LNCAP (cell line): ENCODE results near the gene TXNRD3.

Experiments
- TF ChIP-seq, protein P1 (sequence below): fragments of 450-650 bp; IDR thresholded peaks from 2 replicates; pipeline ENCODE4 v1.5.1; 2017; ENCODE audit warnings: mild to moderate bottlenecking

The TXNRD3 gene

DNA sequence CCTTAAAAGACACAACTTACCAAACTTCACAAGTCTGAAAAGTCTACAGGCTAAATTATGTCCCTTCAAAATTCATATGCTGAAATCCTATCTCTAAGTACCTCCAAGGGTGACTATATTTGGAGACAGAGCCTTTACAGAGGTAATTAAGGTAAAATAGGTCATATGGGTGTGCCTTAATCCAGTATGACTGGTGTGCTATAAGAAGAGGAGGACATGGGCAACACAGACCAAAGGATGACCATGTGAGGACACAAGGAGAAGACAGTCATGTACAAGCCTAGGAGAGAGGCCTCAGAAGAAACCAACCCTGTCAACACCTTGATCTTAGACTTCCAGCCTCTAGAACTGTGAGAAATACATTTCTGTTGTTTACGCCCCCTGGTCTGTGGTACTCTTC, 32.2 kb downstream of the TXNRD3 start:
- TF ChIP-seq, protein P1, sequence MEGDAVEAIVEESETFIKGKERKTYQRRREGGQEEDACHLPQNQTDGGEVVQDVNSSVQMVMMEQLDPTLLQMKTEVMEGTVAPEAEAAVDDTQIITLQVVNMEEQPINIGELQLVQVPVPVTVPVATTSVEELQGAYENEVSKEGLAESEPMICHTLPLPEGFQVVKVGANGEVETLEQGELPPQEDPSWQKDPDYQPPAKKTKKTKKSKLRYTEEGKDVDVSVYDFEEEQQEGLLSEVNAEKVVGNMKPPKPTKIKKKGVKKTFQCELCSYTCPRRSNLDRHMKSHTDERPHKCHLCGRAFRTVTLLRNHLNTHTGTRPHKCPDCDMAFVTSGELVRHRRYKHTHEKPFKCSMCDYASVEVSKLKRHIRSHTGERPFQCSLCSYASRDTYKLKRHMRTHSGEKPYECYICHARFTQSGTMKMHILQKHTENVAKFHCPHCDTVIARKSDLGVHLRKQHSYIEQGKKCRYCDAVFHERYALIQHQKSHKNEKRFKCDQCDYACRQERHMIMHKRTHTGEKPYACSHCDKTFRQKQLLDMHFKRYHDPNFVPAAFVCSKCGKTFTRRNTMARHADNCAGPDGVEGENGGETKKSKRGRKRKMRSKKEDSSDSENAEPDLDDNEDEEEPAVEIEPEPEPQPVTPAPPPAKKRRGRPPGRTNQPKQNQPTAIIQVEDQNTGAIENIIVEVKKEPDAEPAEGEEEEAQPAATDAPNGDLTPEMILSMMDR, result no peak

DNA sequence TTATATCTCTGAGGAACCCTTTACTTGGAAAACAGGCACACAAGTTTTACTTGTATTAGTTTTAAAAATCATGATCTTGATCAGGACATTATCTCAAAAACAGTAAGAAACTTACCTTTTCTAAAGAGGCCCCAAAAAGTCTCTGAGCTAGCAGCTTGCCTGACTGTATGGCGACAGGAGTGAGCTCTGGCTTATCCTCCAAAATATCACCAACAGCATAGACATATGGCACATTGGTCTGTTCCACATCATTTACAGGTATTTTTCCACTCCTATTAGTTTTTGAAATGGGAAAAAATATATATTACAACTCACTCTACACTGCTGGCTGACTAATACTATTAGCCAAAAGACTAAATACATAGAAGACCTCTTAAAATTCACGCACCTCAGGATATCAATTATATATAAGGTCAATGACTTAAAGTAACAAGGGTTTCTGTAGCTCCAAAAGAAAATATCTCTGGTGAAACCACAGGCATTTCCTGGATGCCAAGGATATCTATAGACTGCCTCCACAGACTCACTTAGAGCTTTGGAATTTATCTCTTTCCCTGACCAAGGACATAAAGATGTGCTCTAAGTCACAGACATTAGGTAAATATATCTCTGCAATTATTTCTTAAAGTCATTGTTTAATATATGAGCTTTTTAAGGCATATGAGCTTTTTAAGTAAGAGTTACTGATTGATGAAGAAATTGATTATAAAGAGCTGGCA, 33.1 kb downstream of the TXNRD3 start:
- TF ChIP-seq, protein P1, result no peak

GRCh38 chr3:126621171-126621570, 33.8 kb downstream of the TXNRD3 start:
- TF ChIP-seq, protein P1, result no peak

GRCh38 chr3:126620738-126621137, 34.2 kb downstream of the TXNRD3 start:
- TF ChIP-seq, protein P1, result no peak

GRCh38 chr3:126618760-126619159, 36.2 kb downstream of the TXNRD3 start:
- TF ChIP-seq, protein P1, result no peak

DNA sequence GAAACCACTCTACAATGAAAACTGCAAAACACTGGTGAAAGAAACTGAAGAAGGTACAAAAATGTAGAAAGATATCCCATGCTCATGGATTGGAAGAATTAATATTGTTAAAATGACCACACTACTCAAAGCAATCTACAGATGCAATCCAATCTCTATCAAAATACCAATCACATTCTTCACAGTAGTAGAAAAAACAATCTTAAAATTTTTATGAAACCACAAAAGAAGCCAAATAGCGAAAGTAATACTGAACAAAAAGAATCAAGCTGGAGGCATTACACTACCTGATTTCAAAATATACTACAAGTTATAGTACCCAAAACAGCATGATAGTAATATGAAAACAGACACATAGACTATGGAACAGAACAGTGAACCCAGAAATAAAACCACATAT, 36.9 kb downstream of the TXNRD3 start:
- TF ChIP-seq, protein P1, result no peak

DNA sequence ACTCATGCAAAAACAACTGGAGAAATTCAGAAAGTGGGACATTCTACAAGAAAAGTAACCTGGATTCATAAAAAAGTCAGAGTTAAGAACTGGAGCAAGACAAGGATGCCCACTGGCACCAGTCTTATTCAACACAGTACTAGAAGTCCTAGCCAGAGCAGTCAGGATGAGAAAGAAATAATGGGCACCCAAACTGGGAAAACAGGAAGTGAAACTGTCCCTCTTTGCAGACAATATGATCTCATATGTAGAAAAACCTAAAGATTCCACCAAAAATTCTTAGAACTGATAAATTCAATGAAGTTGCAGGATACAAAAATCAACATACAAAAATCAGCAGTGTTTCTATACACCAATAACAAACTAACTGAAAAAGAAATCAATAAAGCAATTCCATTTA, 37.4 kb downstream of the TXNRD3 start:
- TF ChIP-seq, protein P1, result no peak

DNA sequence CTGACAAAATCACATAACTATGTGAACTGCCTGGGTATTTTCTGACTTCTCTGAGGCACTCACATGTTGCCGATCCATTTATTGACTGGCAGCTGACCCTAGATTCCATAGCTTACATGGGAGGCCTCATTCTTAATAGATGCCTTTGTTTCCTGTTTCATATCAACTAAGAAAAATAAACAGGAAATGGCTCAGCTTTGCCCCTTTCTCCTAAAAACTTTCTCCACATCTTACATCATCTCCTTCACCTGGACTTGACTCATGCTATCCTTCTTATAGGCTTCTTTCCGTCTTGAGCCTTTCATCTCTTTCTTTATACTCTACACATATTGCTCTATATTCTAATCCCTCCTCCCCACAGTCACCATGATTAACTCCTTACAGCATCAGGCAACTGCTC, 38.0 kb downstream of the TXNRD3 start:
- TF ChIP-seq, protein P1, result no peak
